ENCODE data around the gene PCDHGA10.
"Not testable (repeated sequence)": the region's sequence is repeated elsewhere in the genome, so short reads cannot be mapped to it uniquely, and the experiment has no call there.

The PCDHGA10 gene

DNA sequence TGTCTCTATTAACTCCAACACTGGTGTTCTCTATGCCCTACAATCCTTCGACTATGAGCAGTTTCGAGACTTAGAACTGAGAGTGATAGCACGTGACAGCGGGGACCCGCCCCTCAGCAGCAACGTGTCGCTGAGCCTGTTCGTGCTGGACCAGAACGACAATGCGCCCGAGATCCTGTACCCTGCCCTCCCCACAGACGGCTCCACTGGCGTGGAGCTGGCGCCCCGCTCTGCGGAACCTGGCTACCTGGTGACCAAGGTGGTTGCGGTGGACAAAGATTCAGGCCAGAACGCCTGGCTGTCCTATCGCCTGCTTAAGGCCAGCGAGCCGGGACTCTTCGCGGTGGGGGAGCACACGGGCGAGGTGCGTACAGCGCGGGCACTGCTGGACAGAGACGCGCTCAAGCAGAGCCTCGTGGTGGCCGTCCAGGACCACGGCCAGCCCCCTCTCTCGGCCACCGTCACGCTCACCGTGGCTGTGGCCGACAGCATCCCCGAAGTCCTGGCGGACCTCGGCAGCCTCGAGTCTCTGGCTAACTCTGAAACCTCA, 10.0 kb downstream of the PCDHGA10 start:
- no peak overlapping the region for H2AFZ ChIP-seq
- no peak for TF ChIP-seq CTCF (IDR thresholded peaks at IDR 0.05)
- no peaks in the 10 kb centered on the region for H3K79me2 ChIP-seq
- peaks cover 21% of the 10 kb centered on the region for H3K9me3 ChIP-seq (ENCODE audit: control insufficient read depth, low read length)
- H3K4me1 ChIP-seq: no peaks in the 10 kb centered on the region
- no peak overlapping the region for H3K27ac ChIP-seq
- no peak overlapping the region for H3K4me2 ChIP-seq (ENCODE audit: low read length)
- H3K27me3 ChIP-seq (ENCODE audit: control insufficient read depth, insufficient read depth, low read length): no peaks in the 10 kb centered on the region
- H3K4me3 ChIP-seq (ENCODE audit: low read depth, low read length): no peak overlapping the region
- H3K9ac ChIP-seq: no peak overlapping the region
- peaks cover 20% of the 10 kb centered on the region for H3K36me3 ChIP-seq (ENCODE audit: control insufficient read depth, insufficient read depth, low read length)

- Histone ChIP-seq H3K4me2 (ENCODE audit: low read length) (no peak overlapping the region), H3K9me3 (ENCODE audit: control insufficient read depth, low read length) (peaks cover 9% of the 10 kb centered on the region), H3K27ac (no peak overlapping the region), H3K79me2 (peaks cover 5% of the 10 kb centered on the region), H3K36me3 (ENCODE audit: control insufficient read depth, insufficient read depth, low read length) (peaks cover 8% of the 10 kb centered on the region), H3K4me3 (ENCODE audit: low read depth, low read length) (no peak overlapping the region), H3K9ac (no peak overlapping the region), H3K27me3 (ENCODE audit: control insufficient read depth, insufficient read depth, low read length) (no peaks in the 10 kb centered on the region), H2AFZ (no peak overlapping the region), H3K4me1 (no peaks in the 10 kb centered on the region)
- TF ChIP-seq CTCF (IDR thresholded peaks at IDR 0.05): no peak
Observed at GRCh38 chr5:141427783-141428426, 15.1 kb downstream of the PCDHGA10 start.

DNA sequence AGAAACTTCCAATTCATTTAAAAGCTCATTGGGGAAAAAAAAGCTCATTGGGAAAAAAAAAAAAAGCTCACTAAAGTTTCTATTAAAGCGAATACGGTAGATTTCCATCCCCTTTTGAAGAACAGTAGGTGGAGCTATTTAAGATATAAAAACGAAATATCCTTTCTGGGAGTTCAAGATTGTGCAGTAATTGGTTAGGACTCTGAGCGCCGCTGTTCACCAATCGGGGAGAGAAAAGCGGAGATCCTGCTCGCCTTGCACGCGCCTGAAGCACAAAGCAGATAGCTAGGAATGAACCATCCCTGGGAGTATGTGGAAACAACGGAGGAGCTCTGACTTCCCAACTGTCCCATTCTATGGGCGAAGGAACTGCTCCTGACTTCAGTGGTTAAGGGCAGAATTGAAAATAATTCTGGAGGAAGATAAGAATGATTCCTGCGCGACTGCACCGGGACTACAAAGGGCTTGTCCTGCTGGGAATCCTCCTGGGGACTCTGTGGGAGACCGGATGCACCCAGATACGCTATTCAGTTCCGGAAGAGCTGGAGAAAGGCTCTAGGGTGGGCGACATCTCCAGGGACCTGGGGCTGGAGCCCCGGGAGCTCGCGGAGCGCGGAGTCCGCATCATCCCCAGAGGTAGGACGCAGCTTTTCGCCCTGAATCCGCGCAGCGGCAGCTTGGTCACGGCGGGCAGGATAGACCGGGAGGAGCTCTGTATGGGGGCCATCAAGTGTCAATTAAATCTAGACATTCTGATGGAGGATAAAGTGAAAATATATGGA, 17.7 kb downstream of the PCDHGA10 start, which contains the start of gene PCDHGA12:
Gene PCDHGA12 (plus strand): TSS at position 176 of the 782 bp plus-strand sequence. CDS start 253 bp downstream, at position 429.
- Histone ChIP-seq H3K79me2 (peaks cover 5% of the 10 kb centered on the region), H3K9ac (no peak within 1 kb of the TSS), H3K4me1 (no peaks in the 10 kb centered on the region), H3K4me3 (ENCODE audit: low read depth, low read length) (no peak within 1 kb of the TSS), H3K4me2 (ENCODE audit: low read length) (peak within 1 kb of the TSS; percentile 18), H2AFZ (no peak within 1 kb of the TSS), H3K36me3 (ENCODE audit: control insufficient read depth, insufficient read depth, low read length) (peaks cover 1% of the 10 kb centered on the region), H3K27ac (no peak within 1 kb of the TSS), H3K9me3 (ENCODE audit: control insufficient read depth, low read length) (peaks cover 5% of the 10 kb centered on the region), H3K27me3 (ENCODE audit: control insufficient read depth, insufficient read depth, low read length) (no peaks in the 10 kb centered on the region)
- TF ChIP-seq CTCF (IDR thresholded peaks at IDR 0.05): peak; percentile 15

DNA sequence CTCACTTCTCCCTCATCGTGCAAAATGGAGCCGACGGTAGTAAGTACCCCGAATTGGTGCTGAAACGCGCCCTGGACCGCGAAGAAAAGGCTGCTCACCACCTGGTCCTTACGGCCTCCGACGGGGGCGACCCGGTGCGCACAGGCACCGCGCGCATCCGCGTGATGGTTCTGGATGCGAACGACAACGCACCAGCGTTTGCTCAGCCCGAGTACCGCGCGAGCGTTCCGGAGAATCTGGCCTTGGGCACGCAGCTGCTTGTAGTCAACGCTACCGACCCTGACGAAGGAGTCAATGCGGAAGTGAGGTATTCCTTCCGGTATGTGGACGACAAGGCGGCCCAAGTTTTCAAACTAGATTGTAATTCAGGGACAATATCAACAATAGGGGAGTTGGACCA, 18.5 kb downstream of the PCDHGA10 start:
- Histone ChIP-seq H3K27me3 (ENCODE audit: control insufficient read depth, insufficient read depth, low read length) (no peaks in the 10 kb centered on the region), H3K27ac (no peak overlapping the region)
- TF ChIP-seq CTCF (IDR thresholded peaks at IDR 0.05): no peak

GRCh38 chr5:141432308-141432707, 19.5 kb downstream of the PCDHGA10 start:
- not testable (repeated sequence) for H3K27me3 ChIP-seq (ENCODE audit: control insufficient read depth, insufficient read depth, low read length); H3K4me2 ChIP-seq (ENCODE audit: low read length); H3K9ac ChIP-seq; H3K9me3 ChIP-seq (ENCODE audit: control insufficient read depth, low read length); H3K4me3 ChIP-seq (ENCODE audit: low read depth, low read length); H3K27ac ChIP-seq; H3K79me2 ChIP-seq; H2AFZ ChIP-seq; H3K4me1 ChIP-seq; H3K36me3 ChIP-seq (ENCODE audit: control insufficient read depth, insufficient read depth, low read length)

More for the DNA sequence above, 18.5 kb downstream of the PCDHGA10 start:
- Histone ChIP-seq H3K4me1 (no peaks in the 10 kb centered on the region), H3K9ac (no peak overlapping the region), H3K36me3 (ENCODE audit: control insufficient read depth, insufficient read depth, low read length) (no peaks in the 10 kb centered on the region), H3K9me3 (ENCODE audit: control insufficient read depth, low read length) (peaks cover 3% of the 10 kb centered on the region), H3K4me2 (ENCODE audit: low read length) (no peak overlapping the region), H3K79me2 (peaks cover 5% of the 10 kb centered on the region), H3K4me3 (ENCODE audit: low read depth, low read length) (no peak overlapping the region), H2AFZ (no peak overlapping the region)

DNA sequence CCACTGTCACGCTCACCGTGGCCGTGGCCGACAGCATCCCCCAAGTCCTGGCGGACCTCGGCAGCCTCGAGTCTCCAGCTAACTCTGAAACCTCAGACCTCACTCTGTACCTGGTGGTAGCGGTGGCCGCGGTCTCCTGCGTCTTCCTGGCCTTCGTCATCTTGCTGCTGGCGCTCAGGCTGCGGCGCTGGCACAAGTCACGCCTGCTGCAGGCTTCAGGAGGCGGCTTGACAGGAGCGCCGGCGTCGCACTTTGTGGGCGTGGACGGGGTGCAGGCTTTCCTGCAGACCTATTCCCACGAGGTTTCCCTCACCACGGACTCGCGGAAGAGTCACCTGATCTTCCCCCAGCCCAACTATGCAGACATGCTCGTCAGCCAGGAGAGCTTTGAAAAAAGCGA, 19.9 kb downstream of the PCDHGA10 start:
- not testable (repeated sequence) for H3K36me3 ChIP-seq (ENCODE audit: control insufficient read depth, insufficient read depth, low read length); H3K4me2 ChIP-seq (ENCODE audit: low read length); H3K79me2 ChIP-seq; H2AFZ ChIP-seq; H3K4me3 ChIP-seq (ENCODE audit: low read depth, low read length); H3K9me3 ChIP-seq (ENCODE audit: control insufficient read depth, low read length); H3K4me1 ChIP-seq; H3K9ac ChIP-seq; H3K27me3 ChIP-seq (ENCODE audit: control insufficient read depth, insufficient read depth, low read length); H3K27ac ChIP-seq

Measured in parathyroid adenoma (tissue), 2 donors.